SU-DHL-6 (cell line): ENCODE measurements around the gene SMKR1.

Source experiments
- CTCF ChIP-seq: fragments of 200-600 bp; sonication (generic); IDR thresholded peaks from one replicate; pipeline ENCODE4 v1.5.1; 2017; ENCODE audit warnings: antibody characterized with exemption, mild to moderate bottlenecking, low read length, moderate library complexity; ENCODE audit not compliant: insufficient read depth, poor library complexity, severe bottlenecking
- EZH2phosphoT487 ChIP-seq: fragments of 200-600 bp; sonication (generic), shearing (Covaris generic); conservative IDR thresholded peaks from 2 replicates; pipeline ENCODE4 v1.6.1; 2018; ENCODE audit warnings: mild to moderate bottlenecking, antibody characterized with exemption, low read length, moderate library complexity, mixed read lengths

GRCh38 chr7:129462420-129462819, 39.9 kb upstream of the SMKR1 start:
- no peak for TF ChIP-seq CTCF
- no peak for TF ChIP-seq EZH2phosphoT487
